Daoy (cell line): ENCODE results near the gene NFILZ. TPM values are rescaled to one million over a fixed set of nuclear protein-coding genes. Genes with fewer than 3 reads are reported as not detected.

Source experiments
- total RNA-seq: library from RNA; depleted of rRNA; stranded (reverse); fragments of >200 nt; shearing (Covaris generic); gene quantifications from 2 replicates; pipeline ENCODE4 v1.2.3, GENCODE V29; 2014; rRNA removed

Gene NFILZ
- total RNA-seq, 1 experiment from 2014 or later, result not detected

Other genes starting within 250 kb of the NFILZ start
- gene RAB11B, start 240.3 kb upstream of the NFILZ start, total RNA-seq, result 3.5 and 9.0 TPM in 2 replicates
- 12.3 and 17.8 TPM in 2 replicates for gene MARCHF2, start 217.3 kb upstream of the NFILZ start, total RNA-seq
- gene HNRNPM, start 185.7 kb upstream of the NFILZ start, total RNA-seq, result 140 and 162 TPM in 2 replicates
- not detected in 2 replicates for gene PRAM1, start 128.0 kb upstream of the NFILZ start, total RNA-seq
- gene ZNF414, start 116.5 kb upstream of the NFILZ start, total RNA-seq, result 5.7 and 6.8 TPM in 2 replicates
- 0.24 TPM in 1 of 2 replicates, not detected in the other for gene MYO1F, start 53.2 kb upstream of the NFILZ start, total RNA-seq
- 3.1 and 6.6 TPM in 2 replicates for gene ADAMTS10, start 19.9 kb upstream of the NFILZ start, total RNA-seq
- not detected in 2 replicates for gene ACTL9, start 68.2 kb downstream of the NFILZ start, total RNA-seq
- not detected in 2 replicates for gene OR2Z1, start 91.0 kb downstream of the NFILZ start, total RNA-seq
- 10.4 and 12.5 TPM in 2 replicates for gene ZNF558, start 201.7 kb downstream of the NFILZ start, total RNA-seq
- not detected in 2 replicates for gene MBD3L1, start 201.7 kb downstream of the NFILZ start, total RNA-seq